Keratinocyte (primary cell): Measurements from ENCODE around the gene TENM3. TPM values are rescaled to one million over a fixed set of nuclear protein-coding genes. Genes with fewer than 3 reads are reported as not detected.

Experiments
- DNase-seq: peaks from one replicate; pipeline ENCODE4 v3.0.0-alpha.2; 2011; ENCODE audit warnings: low read depth, missing footprints, low spot score
- FAIRE-seq: peaks from 2 replicates; lab custom pipeline; 2011; peaks lifted over from hg19 to GRCh38; lab: Jason Lieb, UNC
- H2AFZ ChIP-seq: 2 replicates; pipeline ENCODE4 v1.6.0; 2012; ENCODE audit warnings: low read length, control low read depth, inconsistent platforms; ENCODE audit not compliant: control insufficient read depth
- H3K27ac ChIP-seq: 2 replicates; pipeline ENCODE4 v1.5.1; 2011; ENCODE audit warnings: low read length; ENCODE audit not compliant: control insufficient read depth, insufficient read depth
- H3K27me3 ChIP-seq: 3 replicates; pipeline ENCODE4 v1.6.0; 2011; ENCODE audit warnings: low read length; ENCODE audit not compliant: control insufficient read depth, insufficient read depth; ENCODE audit errors: extremely low read depth
- H3K36me3 ChIP-seq, 2 experiments: 2 replicates in 1 of 2; 3 replicates in 1 of 2; pipeline ENCODE4 v1.5.1; 2011; ENCODE audit warnings: low read length in 2 of 2, mild to moderate bottlenecking in 1 of 2; ENCODE audit not compliant: control insufficient read depth in 2 of 2, insufficient read depth in 2 of 2; ENCODE audit errors: extremely low read depth in 1 of 2
- H3K4me1 ChIP-seq: 3 replicates; pipeline ENCODE4 v1.5.1; 2011; ENCODE audit warnings: low read length; ENCODE audit not compliant: control insufficient read depth, insufficient read depth; ENCODE audit errors: extremely low read depth
- H3K4me2 ChIP-seq: 3 replicates; pipeline ENCODE4 v1.6.0; 2011; ENCODE audit warnings: low read depth, low read length; ENCODE audit not compliant: control insufficient read depth, insufficient read depth; ENCODE audit errors: extremely low read depth
- H3K4me3 ChIP-seq, 3 experiments: fragments of 200-600 bp in 1 of 3; sonication (generic) in 1 of 3; 2 replicates in 2 of 3; 3 replicates in 1 of 3; pipeline ENCODE4 v1.5.1; 2011 to 2016; ENCODE audit warnings: low read length in 3 of 3, mild to moderate bottlenecking in 3 of 3, control low read depth in 2 of 3, inconsistent platforms in 1 of 3, low read depth in 1 of 3, mixed read lengths in 1 of 3, mixed run types in 1 of 3, moderate library complexity in 1 of 3; ENCODE audit not compliant: control insufficient read depth in 2 of 3, insufficient read depth in 2 of 3; ENCODE audit errors: extremely low read depth in 1 of 3
- H3K79me2 ChIP-seq: 2 replicates; pipeline ENCODE4 v1.6.0; 2012; ENCODE audit warnings: low read length; ENCODE audit not compliant: control insufficient read depth, insufficient read depth
- H3K9ac ChIP-seq: 3 replicates; pipeline ENCODE4 v1.6.0; 2011; ENCODE audit warnings: low read length; ENCODE audit not compliant: control insufficient read depth, insufficient read depth; ENCODE audit errors: extremely low read depth
- H3K9me1 ChIP-seq: 3 replicates; pipeline ENCODE4 v1.6.0; 2011; ENCODE audit warnings: low read length; ENCODE audit not compliant: control insufficient read depth, insufficient read depth; ENCODE audit errors: extremely low read depth
- H3K9me3 ChIP-seq: 2 replicates; pipeline ENCODE4 v1.5.1; 2012; ENCODE audit warnings: low read depth, low read length; ENCODE audit not compliant: control insufficient read depth
- H4K20me1 ChIP-seq: 3 replicates; pipeline ENCODE4 v1.6.0; 2011; ENCODE audit warnings: low read length; ENCODE audit not compliant: control insufficient read depth, insufficient read depth; ENCODE audit errors: extremely low read depth
- EZH2 ChIP-seq: IDR thresholded peaks from one replicate; pipeline ENCODE4 v1.6.1; 2012; ENCODE audit warnings: inconsistent platforms, mild to moderate bottlenecking, low read length, moderate library complexity
- dilution Hi-C: fragments of 300-500 bp; cut with MboI; formaldehyde crosslinking; loops from one replicate; pipeline ENCODE4 v1.7.0; 2020; ENCODE audit warnings: low sequenced_read_pairs; ENCODE audit not compliant: extremely low pct_ligation_motif_present
- polyA plus RNA-seq, 5 experiments: library from polyadenylated mRNA; depleted of rRNA in 3 of 5; stranded (reverse) in 3 of 5; stranded (forward) in 1 of 5; unstranded in 1 of 5; fragments of >200 nt; gene quantifications; 1 replicate in 1 of 5; 2 replicates in 3 of 5; 3 replicates in 1 of 5; pipeline versions ENCODE4 v1.2.1 to v1.2.3, GENCODE V29; 2011 to 2012; ENCODE audit warnings: missing spikeins in 2 of 5, low read depth in 1 of 5, low replicate concordance in 1 of 5
- TF ChIP-seq, protein P1 (sequence below), 3 experiments: IDR thresholded peaks in 1 of 3; conservative IDR thresholded peaks in 1 of 3; optimal IDR thresholded peaks in 1 of 3; 2 replicates in 2 of 3; 3 replicates in 1 of 3; pipeline versions ENCODE3 to v1.5.1; 2011; ENCODE audit warnings: low read length in 3 of 3, mild to moderate bottlenecking in 3 of 3, moderate library complexity in 2 of 3, control low read depth in 1 of 3, inconsistent platforms in 1 of 3; ENCODE audit not compliant: insufficient read depth in 2 of 3; ENCODE audit errors: extremely low read depth in 1 of 3

The TENM3 gene
- polyA plus RNA-seq, 1 donor (not counting 4 experiments of a cell fraction or from before 2014, with no cell fraction given): 17.0 TPM

DNA sequence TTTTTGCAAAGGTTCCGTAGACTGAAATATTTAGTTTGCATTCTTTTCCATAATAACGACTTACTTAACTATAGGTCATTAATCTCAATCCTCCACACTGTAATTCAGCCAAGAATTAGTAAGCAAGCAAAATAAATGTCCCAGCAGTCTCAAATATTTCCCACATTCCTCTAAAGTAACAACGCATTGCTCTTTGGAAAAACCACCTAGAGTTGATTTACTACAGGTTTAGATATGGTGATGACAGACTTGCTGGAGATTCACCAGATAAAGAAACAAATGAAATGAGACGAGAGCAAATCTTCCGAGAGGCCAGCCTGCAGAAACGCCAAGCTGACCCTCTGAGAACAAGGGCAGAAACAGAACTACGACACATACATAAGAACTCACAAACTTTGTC is 28.9 kb downstream of the TENM3 start:
- FAIRE-seq (no peak), DNase-seq (no peak)
- Histone ChIP-seq H3K4me2 (no peak overlapping the region), H3K27ac (no peak overlapping the region), H2AFZ (no peak overlapping the region), H3K9me3 (no peaks in the 10 kb centered on the region), H3K9me1 (no peaks in the 10 kb centered on the region), H3K27me3 (no peaks in the 10 kb centered on the region), H3K36me3 (no peaks in the 10 kb centered on the region), H3K9ac (no peak overlapping the region), H4K20me1 (no peaks in the 10 kb centered on the region), H3K4me3 (no peak overlapping the region), H3K4me1 (no peaks in the 10 kb centered on the region), H3K79me2 (no peaks in the 10 kb centered on the region)
- dilution Hi-C loops: no loop called here
- TF ChIP-seq EZH2: no peak
- TF ChIP-seq, protein P1, sequence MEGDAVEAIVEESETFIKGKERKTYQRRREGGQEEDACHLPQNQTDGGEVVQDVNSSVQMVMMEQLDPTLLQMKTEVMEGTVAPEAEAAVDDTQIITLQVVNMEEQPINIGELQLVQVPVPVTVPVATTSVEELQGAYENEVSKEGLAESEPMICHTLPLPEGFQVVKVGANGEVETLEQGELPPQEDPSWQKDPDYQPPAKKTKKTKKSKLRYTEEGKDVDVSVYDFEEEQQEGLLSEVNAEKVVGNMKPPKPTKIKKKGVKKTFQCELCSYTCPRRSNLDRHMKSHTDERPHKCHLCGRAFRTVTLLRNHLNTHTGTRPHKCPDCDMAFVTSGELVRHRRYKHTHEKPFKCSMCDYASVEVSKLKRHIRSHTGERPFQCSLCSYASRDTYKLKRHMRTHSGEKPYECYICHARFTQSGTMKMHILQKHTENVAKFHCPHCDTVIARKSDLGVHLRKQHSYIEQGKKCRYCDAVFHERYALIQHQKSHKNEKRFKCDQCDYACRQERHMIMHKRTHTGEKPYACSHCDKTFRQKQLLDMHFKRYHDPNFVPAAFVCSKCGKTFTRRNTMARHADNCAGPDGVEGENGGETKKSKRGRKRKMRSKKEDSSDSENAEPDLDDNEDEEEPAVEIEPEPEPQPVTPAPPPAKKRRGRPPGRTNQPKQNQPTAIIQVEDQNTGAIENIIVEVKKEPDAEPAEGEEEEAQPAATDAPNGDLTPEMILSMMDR (optimal IDR thresholded peaks at IDR 0.05 in 1 of 3, IDR thresholded peaks at IDR 0.05 in 1 of 3, conservative IDR thresholded peaks at IDR 0.05 in 1 of 3; ENCODE audit: extremely low read depth in 1 of 3, insufficient read depth in 2 of 3, low read length in 3 of 3): no peak

DNA sequence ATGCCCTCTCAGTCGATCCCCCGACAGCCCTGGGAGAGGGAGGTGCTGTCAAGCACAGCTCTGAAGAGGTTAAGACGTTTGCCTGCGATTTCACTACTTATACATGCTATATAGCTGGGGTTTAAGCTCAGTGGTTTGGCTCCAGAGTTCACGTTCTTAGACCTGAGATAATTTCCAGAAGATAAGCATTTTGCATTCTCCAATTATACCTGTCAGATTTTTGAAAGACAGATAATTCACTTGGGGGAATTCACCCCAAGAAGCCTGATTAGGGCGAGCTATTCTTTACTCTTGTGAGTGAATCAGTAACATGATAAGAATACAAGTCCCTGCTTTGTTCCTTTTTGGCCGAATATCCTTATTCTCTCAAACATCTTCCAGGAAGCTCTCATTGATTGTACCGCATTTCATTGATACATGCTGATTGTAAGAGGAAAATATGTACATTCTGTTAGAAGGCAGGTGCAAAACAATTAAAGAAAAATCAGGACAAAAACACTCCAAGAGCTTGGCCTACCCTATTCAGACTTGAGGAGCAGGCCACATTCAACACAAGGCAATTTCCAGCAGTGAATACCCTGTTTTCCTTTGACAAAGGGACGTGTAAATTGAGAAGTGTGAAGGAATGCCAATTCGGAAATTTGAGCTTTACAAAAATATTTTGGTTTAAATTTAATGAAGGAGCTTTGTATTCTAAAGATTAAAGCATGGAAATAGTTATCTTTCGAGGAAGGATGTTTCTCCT is 30.2 kb downstream of the TENM3 start:
- no peak overlapping the region for H3K27ac ChIP-seq
- H3K4me1 ChIP-seq: no peaks in the 10 kb centered on the region
- no peaks in the 10 kb centered on the region for H3K9me3 ChIP-seq
- no peak overlapping the region for H2AFZ ChIP-seq
- DNase-seq (no peak), FAIRE-seq (no peak)
- no peak overlapping the region for H3K9ac ChIP-seq
- dilution Hi-C loops: no loop called here
- H3K36me3 ChIP-seq: no peaks in the 10 kb centered on the region
- no peaks in the 10 kb centered on the region for H4K20me1 ChIP-seq
- TF ChIP-seq, protein P1 (optimal IDR thresholded peaks at IDR 0.05 in 1 of 3, IDR thresholded peaks at IDR 0.05 in 1 of 3, conservative IDR thresholded peaks at IDR 0.05 in 1 of 3; ENCODE audit: extremely low read depth in 1 of 3, insufficient read depth in 2 of 3, low read length in 3 of 3): no peak
- no peak for TF ChIP-seq EZH2
- no peak overlapping the region for H3K4me2 ChIP-seq
- no peaks in the 10 kb centered on the region for H3K79me2 ChIP-seq
- H3K9me1 ChIP-seq: no peaks in the 10 kb centered on the region
- no peak overlapping the region for H3K4me3 ChIP-seq
- H3K27me3 ChIP-seq: no peaks in the 10 kb centered on the region
